ENCODE data around the gene KIF26B. TPM values are rescaled to one million over a fixed set of nuclear protein-coding genes. Genes with fewer than 3 reads are reported as not detected.

The KIF26B gene
- polyA plus RNA-seq, 1 donor from 2014 or later = 6.3 TPM

GRCh38 chr1:245751726-245752470 is 597.1 kb downstream of the KIF26B start:
- Histone ChIP-seq H4K20me1 (ENCODE audit: insufficient read depth) (no peaks in the 10 kb centered on the region), H3K4me2 (ENCODE audit: low read length) (no peak overlapping the region), H3F3A (ENCODE audit: insufficient read depth, low read length, poor library complexity, severe bottlenecking) (no peaks in the 10 kb centered on the region), H3K79me2 (replicated peaks; ENCODE audit: insufficient read depth, low read length) (no peaks in the 10 kb centered on the region), H3K36me3 (ENCODE audit: insufficient read depth, low read length) (no peaks in the 10 kb centered on the region), H3K9me3 (ENCODE audit: low read length) (no peaks in the 10 kb centered on the region), H3K9me2 (ENCODE audit: insufficient read depth, low read length) (no peaks in the 10 kb centered on the region), H3K4me3 (ENCODE audit: low read length) (no peak overlapping the region), H2AFZ (ENCODE audit: low read depth, low read length) (no peak overlapping the region), H3K27ac (ENCODE audit: low read length) (no peak overlapping the region), H3K27me3 (ENCODE audit: insufficient read depth, low read depth, low read length) (no peaks in the 10 kb centered on the region), H3K9ac (ENCODE audit: low read length) (no peak overlapping the region)
- no peak for TF ChIP-seq POLR2AphosphoS5 (IDR thresholded peaks at IDR 0.05)
- TF ChIP-seq EP300 (conservative IDR thresholded peaks at IDR 0.05; ENCODE audit: poor library complexity, severe bottlenecking) = no peak
- TF ChIP-seq RAD21 (conservative IDR thresholded peaks at IDR 0.05) = no peak
- no peak for TF ChIP-seq MXI1 (conservative IDR thresholded peaks at IDR 0.05; ENCODE audit: poor library complexity, severe bottlenecking)
- no peak for TF ChIP-seq TAF1 (IDR thresholded peaks at IDR 0.05; ENCODE audit: low read depth)
- TF ChIP-seq EZH2 (IDR thresholded peaks at IDR 0.05; ENCODE audit: borderline replicate concordance, insufficient read depth, low read length, poor library complexity, severe bottlenecking) = no peak
- TF ChIP-seq, protein P1, sequence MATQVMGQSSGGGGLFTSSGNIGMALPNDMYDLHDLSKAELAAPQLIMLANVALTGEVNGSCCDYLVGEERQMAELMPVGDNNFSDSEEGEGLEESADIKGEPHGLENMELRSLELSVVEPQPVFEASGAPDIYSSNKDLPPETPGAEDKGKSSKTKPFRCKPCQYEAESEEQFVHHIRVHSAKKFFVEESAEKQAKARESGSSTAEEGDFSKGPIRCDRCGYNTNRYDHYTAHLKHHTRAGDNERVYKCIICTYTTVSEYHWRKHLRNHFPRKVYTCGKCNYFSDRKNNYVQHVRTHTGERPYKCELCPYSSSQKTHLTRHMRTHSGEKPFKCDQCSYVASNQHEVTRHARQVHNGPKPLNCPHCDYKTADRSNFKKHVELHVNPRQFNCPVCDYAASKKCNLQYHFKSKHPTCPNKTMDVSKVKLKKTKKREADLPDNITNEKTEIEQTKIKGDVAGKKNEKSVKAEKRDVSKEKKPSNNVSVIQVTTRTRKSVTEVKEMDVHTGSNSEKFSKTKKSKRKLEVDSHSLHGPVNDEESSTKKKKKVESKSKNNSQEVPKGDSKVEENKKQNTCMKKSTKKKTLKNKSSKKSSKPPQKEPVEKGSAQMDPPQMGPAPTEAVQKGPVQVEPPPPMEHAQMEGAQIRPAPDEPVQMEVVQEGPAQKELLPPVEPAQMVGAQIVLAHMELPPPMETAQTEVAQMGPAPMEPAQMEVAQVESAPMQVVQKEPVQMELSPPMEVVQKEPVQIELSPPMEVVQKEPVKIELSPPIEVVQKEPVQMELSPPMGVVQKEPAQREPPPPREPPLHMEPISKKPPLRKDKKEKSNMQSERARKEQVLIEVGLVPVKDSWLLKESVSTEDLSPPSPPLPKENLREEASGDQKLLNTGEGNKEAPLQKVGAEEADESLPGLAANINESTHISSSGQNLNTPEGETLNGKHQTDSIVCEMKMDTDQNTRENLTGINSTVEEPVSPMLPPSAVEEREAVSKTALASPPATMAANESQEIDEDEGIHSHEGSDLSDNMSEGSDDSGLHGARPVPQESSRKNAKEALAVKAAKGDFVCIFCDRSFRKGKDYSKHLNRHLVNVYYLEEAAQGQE (IDR thresholded peaks at IDR 0.05; ENCODE audit: borderline replicate concordance) = no peak
- TF ChIP-seq, protein P2, sequence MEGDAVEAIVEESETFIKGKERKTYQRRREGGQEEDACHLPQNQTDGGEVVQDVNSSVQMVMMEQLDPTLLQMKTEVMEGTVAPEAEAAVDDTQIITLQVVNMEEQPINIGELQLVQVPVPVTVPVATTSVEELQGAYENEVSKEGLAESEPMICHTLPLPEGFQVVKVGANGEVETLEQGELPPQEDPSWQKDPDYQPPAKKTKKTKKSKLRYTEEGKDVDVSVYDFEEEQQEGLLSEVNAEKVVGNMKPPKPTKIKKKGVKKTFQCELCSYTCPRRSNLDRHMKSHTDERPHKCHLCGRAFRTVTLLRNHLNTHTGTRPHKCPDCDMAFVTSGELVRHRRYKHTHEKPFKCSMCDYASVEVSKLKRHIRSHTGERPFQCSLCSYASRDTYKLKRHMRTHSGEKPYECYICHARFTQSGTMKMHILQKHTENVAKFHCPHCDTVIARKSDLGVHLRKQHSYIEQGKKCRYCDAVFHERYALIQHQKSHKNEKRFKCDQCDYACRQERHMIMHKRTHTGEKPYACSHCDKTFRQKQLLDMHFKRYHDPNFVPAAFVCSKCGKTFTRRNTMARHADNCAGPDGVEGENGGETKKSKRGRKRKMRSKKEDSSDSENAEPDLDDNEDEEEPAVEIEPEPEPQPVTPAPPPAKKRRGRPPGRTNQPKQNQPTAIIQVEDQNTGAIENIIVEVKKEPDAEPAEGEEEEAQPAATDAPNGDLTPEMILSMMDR (IDR thresholded peaks at IDR 0.05; ENCODE audit: poor library complexity, severe bottlenecking) = no peak

DNA sequence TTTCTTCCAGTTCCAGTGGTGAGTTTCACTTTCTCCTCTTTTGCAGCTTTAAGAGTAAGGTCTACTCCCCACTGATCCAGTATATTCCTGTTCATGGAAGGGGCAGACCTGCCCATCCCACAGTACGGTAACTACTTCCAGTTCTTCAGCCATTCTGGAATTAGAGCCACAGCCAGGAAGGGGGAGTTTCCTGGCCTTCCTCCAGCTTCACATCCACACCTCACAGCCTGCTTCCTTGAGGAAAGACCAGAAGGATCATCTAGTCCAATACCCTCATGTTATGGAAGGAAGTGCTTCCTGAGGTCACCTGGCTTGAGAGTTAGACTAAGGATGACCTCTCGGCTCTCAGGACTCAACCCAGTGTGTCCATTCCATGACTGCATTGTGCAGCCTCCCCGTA is 597.8 kb downstream of the KIF26B start:
- H4K20me1 ChIP-seq (ENCODE audit: insufficient read depth) = no peaks in the 10 kb centered on the region
- H3K4me3 ChIP-seq (ENCODE audit: low read length) = no peak overlapping the region
- no peak overlapping the region for H2AFZ ChIP-seq (ENCODE audit: low read depth, low read length)
- H3K9me2 ChIP-seq (ENCODE audit: insufficient read depth, low read length) = no peaks in the 10 kb centered on the region
- no peaks in the 10 kb centered on the region for H3K27me3 ChIP-seq (ENCODE audit: insufficient read depth, low read depth, low read length)
- no peak overlapping the region for H3K27ac ChIP-seq (ENCODE audit: low read length)
- no peak overlapping the region for H3K9ac ChIP-seq (ENCODE audit: low read length)
- H3F3A ChIP-seq (ENCODE audit: insufficient read depth, low read length, poor library complexity, severe bottlenecking) = no peaks in the 10 kb centered on the region
- H3K4me2 ChIP-seq (ENCODE audit: low read length) = no peak overlapping the region
- H3K36me3 ChIP-seq (ENCODE audit: insufficient read depth, low read length) = no peaks in the 10 kb centered on the region
- H3K9me3 ChIP-seq (ENCODE audit: low read length) = no peaks in the 10 kb centered on the region
- TF ChIP-seq RAD21 (conservative IDR thresholded peaks at IDR 0.05) (no peak), MXI1 (conservative IDR thresholded peaks at IDR 0.05; ENCODE audit: poor library complexity, severe bottlenecking) (no peak)
- TF ChIP-seq, protein P1 (IDR thresholded peaks at IDR 0.05; ENCODE audit: borderline replicate concordance) = no peak
- TF ChIP-seq, protein P2 (IDR thresholded peaks at IDR 0.05; ENCODE audit: poor library complexity, severe bottlenecking) = no peak
- no peaks in the 10 kb centered on the region for H3K79me2 ChIP-seq (replicated peaks; ENCODE audit: insufficient read depth, low read length)

Measured in neural cell (in vitro differentiated cells).